Activated CD8-positive, alpha-beta memory T cell treated with anti-CD3 and anti-CD28 coated beads, Interleukin-2, amount 50 U/mL, for 1 hour (primary cell): ENCODE results near the gene FGF23.

ENCODE experiments used
- DNase-seq: peaks from one replicate; pipeline ENCODE4 v3.0.0-alpha.2; 2020; ENCODE audit errors: extremely low read depth

Gene FGF23

DNA sequence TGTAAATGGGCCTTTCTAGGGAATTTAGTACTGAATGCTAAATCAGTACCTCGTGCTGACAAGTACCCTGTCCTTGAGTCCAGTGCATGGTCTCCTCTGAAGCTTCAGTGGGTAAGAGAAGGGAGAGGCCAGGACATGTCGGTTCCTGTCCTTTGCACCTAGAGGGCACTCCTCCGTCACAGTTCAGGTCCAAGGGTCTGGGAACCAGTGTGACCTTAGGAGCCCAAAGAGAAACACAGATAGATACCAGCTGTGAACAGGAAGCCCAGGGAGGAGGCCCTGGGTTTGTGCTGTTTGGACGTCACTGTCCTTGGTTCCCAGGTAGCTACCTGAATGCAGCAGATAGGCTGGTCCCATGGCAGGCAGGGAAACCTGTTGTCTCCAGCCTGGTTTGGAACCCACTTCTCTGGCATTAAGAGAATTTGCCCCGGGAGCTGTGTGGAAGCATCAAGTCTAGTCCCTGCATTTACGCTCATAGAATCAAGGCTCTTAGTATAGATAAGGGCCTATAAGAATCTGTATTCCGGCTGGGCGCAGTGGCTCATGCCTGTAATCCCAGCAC is 3.9 kb upstream of the FGF23 start:
- DNase-seq, result no peak

DNA sequence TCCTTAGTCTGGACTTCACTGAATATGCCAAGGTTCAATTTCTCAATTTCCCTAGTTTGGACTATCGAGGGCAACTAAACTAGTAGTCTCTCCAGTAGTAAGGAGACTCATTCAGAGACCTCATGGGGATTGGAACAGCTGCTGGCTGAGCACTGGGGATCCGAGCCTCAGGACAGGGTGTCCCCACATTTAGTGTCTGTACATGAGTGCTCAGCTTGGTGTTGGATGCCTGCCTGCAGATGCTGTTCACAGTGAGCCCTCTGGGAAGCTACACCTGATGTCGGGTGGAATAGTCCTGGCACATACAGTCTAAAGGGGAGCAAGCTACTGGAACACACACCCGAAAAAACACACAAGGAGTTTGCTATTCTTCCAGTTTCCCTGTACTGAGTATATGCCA is 820 bp upstream of the FGF23 start:
- DNase-seq, result no peak

DNA sequence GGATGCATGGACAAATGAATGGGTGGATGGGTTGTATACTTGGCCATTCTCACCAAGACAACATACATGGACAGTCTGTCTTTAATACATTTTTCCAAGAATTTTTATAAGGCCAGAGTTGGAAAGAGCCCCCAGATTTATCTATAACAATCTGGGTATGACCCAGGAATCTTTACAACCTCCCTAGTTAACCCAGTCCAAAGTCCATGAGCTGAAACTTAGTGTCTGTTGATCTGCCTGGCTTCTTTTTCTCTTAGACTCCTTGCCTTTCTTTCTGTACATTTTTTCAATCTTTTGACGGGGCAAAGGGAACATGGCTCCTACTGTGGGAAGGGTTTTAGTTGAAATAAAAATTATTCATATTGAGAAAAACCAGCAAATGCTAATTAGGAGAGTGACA is 740 bp downstream of the FGF23 start:
- no peak for DNase-seq

DNA sequence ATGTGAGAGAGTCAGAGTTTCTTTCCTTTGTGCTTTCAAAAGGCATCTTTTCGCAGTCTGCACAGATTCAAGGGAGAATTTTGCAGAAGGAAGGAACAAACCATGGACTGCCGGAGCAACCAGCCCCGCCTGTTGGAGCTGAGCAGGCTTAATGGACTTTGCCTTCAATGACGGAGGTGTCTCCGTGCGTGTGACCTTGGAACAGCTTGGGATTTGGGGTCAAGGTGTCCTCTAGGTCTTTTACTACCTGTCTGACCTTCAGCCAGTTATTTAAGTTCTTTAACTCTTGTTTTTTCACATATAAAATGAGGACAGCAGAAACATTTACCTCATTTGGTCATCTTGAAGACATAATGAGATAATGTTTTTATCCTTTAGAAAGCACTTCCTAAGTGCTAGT is 4.1 kb downstream of the FGF23 start:
- no peak for DNase-seq

DNA sequence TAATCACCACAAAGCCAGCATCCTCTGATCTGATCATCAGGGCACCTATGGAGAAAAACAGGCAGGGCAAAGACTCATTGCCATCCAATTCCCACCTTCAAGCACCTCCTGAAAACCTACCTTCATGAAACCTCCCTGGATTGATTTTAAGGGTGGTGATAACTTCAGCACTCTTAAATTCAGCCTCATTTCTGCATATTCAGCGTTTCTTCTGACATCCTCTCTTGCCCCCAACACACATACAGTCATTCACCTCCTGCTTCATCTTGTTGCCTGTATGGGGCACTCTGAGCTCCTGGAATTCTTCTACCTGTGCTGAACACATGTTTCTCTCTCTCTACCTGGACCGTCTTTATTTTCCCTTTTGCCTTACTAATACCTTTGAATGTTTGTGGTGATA is 6.9 kb downstream of the FGF23 start:
- DNase-seq, result no peak

DNA sequence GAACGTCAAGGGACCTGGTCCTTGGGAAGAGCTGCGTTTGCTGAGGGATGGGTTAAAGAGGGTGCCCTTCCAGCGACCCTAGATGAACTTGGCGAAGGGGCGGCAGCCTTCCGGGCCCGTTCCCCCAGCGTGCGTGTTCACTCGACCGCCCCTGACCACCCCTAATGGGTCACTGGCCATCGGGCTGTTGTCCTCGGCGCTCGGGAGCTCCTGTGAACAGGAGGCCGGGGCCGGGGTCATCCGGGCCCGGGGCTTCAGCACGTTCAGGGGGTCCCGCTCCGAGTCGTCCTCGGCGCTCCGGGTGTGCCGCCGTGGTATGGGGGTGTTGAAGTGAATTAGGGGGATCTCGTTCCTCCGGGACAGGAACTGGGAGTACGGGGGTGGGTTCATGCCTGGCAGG is 9.2 kb downstream of the FGF23 start:
- DNase-seq, result no peak

DNA sequence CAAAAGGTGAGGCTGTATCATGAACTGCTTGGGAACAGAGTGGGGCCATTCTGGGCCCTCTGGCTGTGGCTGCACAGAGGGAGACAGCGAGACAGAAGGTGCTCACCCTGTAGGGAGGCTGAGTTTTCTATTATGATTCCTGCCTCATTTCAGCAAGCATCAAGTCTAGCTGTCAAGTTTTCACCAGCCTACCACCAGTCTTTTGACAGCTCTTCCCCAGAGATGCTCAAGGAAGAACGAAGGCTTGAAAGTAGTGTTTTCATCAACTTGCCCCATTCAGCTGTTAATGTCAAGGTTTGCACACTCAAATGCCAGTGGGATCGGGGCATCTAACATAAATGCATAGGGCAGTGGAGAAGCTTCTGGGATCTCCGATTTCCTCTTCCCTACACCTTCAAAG is 10.0 kb downstream of the FGF23 start:
- no peak for DNase-seq

DNA sequence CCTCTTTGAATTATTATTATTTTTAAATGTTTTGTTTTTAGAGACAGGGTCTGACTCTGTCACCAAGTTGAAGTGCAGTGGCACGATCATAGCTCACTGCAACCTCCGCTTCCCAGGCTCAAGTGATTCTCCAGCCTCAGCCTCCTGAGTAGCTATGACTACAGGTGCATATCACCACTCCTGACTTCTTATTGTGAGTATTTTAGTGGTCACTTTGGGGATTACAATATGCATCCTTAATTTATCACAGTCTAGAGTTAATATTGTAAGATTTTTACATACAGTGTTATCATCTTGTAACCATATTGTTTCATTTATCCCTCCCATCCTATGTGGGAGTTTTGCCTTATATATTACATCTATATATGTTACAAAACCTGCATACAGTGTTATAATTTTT is 13.4 kb downstream of the FGF23 start:
- DNase-seq, result no peak

DNA sequence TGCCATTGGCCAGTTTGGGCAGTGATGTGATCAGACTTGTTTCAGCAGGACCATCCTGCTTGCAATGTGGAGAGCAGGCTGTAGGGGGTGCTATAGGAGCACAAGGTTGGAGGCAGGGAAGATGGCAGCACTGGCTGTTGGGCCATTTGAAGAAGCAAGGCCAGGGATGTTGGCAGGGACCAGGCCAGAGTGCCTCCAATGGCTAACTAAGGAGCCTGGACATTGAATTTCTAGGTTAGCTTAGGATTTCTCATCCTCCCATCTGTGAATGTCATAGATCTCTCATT is 23.5 kb downstream of the FGF23 start:
- no peak for DNase-seq

DNA sequence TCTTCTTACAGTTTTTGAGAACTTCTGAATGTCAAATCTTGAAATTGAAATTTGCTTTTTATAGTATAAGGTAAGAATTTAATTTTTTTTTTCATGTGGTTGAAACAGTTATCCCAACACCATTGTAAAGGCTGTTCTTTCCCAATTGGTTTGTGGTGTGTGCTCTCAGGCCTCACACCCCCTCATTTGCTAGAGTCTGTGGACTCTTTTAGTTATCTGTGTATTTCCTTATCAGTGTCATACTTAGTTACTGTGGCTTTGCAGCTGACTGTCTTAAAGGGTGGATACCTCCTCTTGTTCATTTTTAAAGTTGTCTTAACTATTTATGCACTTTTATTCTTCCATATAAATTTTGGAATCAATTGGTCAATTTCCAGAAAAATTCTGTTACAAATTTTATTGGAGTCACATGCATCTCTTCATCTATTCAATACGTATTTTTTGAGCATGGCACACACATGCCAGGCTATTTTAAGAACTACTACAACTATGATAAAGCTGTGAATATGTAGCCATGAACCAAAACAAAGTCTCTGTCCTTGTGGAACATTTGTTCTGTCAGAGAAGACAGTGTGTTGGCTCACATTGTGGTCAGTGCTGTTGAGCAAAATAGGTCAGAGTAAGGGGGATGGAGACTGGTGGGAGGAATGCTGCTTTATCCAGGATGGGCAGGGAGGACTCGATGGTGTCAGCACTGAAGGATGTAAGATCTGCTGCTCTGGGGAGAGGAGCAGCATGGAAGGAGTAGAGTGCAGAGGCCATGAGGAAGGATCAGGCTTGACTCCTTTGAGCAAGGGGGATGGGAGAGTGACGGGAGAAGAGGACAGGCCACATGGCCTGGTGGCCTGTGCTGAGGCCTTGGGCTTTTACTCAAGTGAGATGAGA is 24.1 kb downstream of the FGF23 start:
- DNase-seq, result no peak

DNA sequence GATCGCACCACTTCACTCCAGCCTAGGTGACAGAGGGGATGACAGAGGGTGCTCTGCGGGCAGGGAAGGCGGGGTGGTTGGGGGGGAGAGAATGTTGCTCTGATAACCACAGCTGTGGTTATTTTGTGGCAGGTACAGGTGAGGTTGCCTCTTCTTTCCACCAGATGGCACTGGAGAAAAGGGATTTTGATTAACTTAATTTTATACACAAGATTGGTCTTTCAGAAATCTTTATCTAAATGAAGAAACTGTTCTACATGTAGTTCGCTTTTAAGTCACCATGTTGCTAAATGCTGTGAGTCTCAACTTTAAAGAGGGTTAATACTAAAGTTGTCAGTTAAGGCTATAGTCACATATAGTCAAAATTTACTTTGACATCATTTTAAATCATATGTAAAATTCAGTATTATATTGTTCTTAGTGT is 25.7 kb downstream of the FGF23 start:
- DNase-seq, result no peak

DNA sequence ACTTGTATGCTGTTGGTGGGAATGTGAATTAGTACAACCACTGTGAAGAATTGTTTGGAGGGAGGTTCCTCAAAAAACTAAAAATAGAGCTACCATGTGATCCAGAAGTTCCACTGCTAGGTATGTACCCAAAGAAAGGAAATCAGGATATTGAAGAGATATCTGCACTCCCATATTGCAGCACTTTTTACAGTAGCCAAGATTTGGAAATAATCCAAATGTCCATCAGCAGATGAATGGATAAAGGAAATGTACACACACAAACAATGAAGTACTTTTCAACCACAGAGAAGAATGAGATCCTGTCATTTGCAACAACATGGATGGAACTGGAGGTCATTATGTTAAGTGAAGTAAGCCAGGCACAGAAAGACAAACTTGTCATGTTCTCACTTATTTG is 32.6 kb downstream of the FGF23 start:
- no peak for DNase-seq

DNA sequence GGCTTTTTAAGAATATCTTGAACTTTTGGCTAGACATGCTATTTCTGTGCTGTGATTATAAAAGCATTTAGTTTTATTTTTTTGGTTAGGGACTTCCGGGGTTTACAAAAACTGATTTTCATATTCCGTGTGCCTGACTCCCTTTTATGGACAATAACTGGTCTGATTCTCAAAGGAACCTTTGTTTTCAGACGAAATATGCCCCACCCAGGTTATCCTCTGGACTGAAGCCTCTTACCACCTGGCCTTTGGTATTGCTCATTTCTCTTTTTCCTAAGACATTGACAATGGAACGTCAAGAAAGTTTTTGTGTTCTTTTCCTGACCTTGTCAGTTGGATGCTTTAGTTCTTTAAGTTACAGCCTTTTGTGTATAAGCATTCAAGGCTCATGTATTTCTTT is 47.7 kb downstream of the FGF23 start:
- no peak for DNase-seq

DNA sequence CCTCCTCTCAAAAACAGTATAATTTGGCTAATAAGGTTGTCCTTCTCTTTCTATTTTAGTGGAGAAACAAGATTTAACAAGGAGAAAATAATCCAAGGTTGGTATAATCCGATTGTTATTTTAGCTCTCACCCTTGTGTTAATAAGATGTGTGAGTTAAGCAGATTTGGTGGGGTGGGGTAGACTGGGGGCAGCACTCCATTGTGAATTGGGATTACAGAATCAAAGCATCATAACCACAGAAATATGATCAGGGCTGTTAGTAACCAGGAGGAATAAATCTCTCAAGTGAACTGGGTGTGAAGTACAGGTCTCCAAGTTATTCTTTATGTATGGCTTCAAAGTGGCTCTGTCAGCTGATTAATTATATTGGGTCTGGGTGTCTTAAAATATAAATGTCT is 48.3 kb downstream of the FGF23 start:
- no peak for DNase-seq

DNA sequence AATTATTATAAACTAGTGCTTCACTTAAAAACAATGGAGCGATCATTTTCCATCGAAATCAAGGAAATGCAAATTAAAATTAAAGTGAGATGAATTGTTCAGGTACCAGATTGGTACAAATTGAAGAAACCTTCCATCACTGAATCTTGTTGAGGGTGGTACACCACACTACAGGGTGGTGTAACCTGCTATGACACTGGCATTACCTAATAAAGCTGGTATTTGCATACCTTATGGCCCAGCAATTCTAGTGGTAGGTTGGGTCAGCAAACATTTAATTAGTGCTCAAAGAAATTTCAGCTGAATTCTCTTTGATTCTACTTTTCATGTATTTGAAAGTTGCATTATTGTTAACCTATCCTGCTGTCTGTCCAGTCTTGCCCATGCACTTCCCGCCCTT is 49.3 kb downstream of the FGF23 start:
- DNase-seq, result no peak

DNA sequence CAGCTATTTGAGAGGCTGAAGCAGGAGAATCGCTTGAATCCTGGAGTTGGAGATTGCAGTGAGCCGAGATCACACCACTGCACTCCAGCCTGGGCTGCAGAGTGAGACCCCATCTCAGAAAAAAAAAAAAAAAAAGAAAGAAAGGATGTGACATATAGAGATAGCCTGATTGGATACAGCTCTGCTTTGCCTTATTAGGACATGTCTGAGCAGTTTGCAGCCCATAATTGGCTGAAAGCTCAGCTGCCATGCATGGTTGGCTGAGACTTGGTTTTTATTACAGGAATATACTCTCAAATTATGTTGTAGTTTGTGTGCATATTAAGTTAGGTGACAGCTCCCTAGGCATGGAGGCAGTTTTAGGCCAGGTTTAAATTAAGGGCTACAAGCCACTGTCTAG is 52.2 kb downstream of the FGF23 start:
- no peak for DNase-seq

DNA sequence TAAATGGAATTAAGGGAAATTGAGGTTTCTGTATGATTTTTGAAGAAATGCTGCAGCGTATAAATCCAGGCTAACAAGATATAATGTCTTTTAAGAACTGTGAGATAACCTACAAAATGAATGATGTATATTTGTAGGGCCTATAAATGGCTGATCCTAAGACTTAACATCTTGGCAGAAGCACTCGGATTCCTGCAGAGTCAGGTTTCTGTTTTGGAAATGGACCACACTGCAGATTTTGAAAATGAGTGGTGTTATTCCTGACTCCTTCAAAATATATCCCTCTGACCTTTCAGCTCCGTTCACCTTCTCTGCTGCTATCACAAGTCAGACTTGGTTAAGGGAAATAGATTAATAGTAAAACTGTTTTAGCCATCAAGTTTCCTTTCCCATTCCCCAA is 53.5 kb downstream of the FGF23 start:
- DNase-seq, result no peak

DNA sequence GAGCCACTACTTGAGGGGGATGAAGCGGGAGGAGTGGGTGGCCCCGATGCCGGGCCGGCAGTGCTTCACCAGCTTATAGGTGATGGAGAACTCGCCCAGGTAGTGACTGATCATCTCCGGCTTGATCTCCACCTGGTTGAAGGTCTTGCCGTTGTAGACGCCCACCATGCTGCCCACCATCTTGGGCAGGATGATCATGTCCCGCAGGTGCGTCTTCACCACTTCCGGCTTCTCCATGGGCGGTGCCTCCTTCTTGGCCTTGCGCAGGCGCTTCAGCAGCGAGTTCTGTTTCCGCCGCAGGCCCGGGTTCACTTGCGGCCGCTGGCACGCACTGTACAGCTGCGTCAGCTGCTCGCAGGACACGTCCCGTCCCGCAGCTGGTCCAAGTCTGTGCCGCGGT is 55.1 kb downstream of the FGF23 start:
- DNase-seq, result no peak

DNA sequence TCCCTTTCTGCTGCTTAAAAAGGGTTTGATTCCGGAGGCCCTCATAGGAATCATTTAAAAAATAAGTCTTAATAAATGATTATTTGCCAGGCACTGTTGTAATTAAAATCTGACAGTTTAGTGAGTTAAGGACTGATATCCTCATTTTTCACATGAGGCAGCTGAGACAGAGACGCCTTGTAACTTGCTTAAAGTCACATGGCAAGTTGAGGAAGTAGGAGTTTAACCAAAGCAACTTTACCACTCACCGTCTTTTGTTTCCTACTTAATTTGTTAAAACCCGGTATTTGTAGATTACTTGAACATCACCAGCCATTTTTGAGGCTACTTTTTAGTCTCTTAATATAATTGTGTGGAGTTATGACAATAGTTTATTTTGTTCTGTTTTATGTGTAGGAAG is 56.1 kb downstream of the FGF23 start:
- no peak for DNase-seq

DNA sequence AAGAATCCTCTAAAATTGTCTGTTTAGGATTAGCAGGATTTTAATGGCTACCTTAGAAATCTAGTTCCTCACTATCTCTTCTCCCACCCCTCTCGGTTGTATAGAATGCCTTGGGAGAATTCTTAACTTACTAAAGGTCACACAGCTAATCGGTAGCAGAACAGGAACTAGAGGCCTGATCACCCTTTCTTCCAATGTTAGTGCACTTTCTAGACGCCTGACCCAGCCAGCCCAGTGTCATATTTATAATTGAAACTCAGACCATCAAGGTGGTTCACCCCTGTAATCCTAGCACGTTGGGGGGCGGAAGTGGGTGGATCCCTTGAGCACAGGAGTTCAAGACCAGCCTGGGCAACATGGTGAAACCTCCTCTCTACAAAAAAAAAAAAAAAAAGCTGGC is 56.8 kb downstream of the FGF23 start:
- DNase-seq, result no peak

DNA sequence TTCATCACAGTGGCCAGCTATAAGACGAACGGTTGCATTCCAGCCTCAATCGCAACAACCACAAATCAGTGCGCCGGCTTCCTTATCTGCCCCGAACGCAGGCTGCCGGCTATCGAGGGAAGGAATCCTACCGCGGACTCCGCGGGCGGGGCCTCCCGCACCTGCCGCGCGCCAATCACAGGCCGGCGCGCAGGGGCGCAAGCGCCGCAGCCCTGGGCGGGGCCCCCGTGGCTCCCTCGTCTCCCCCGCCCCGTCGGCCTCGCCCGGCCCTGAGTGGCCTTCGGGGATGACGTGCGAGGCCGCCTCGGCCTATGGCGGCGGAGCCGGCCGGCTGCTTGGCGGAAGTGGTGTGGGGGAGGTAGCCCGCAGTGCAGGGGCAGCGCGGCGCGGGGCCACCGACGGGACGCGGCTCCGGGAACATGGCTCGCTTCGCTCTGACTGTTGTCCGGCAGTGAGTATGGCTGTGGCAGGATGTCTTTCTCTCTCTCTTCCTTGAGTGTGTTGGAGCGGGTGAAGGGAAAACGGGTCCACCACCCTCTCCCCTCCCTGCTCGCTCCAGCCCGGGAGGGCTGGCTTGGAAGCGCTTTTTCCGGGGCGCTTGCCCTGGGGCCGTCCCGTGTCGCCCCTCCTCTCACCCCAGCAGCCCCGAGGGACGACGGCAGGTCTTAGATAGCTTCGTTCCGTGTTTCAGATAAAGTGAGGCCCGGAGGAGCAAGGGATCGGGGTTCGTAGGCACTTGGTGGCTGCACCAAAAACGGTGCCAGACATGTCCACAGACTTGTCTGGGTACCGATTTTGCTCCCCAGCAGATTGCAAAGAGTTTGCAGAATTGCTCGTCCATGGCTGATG is 58.4 kb downstream of the FGF23 start, which contains the start of gene TIGAR:
Gene TIGAR (plus strand): TSS at position 361 of the 849 bp plus-strand sequence. CDS start 59 bp downstream, at position 420.
- DNase-seq, result peak; percentile 69

DNA sequence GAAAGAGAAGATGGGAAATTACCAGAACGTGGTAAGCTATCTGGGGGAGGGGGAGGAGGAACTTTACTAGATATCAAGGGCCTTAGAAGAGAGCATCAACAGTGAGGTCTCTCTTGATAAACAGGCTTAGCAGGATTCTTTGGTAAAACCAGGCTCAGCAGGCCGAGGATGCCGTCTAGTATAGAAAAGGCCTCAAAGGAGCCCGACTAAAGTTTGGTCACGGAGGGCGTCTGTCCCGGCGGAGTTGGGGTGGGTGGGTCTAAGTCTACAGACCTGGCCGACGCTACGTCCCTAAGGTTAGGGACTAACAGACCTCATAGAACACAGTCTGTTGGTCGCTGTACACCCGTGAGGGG is 59.0 kb downstream of the FGF23 start:
- DNase-seq, result no peak
